Measurements from ENCODE around the gene PIAS2.
"Not testable (repeated sequence)": the region's sequence is repeated elsewhere in the genome, so short reads cannot be mapped to it uniquely, and the experiment has no call there.

PIAS2 gene

GRCh38 chr18:46795945-46796344 lies 121.4 kb downstream of the PIAS2 start:
- CTCF ChIA-PET; H3K36me3 ChIP-seq (ENCODE audit: control insufficient read depth in 4 of 4, insufficient read depth in 4 of 4, low read length in 3 of 4); POLR2A ChIA-PET; H3K4me3 ChIP-seq (ENCODE audit: control insufficient read depth in 1 of 7, extremely low read depth in 1 of 7, insufficient read depth in 4 of 7, low read depth in 2 of 7, low read length in 6 of 7); H3K4me1 ChIP-seq (ENCODE audit: control extremely low read depth in 1 of 4, control insufficient read depth in 4 of 4, insufficient read depth in 4 of 4, low read length in 3 of 4); H3K9me3 ChIP-seq (ENCODE audit: control extremely low read depth in 1 of 5, control insufficient read depth in 4 of 5, insufficient read depth in 2 of 5, low read depth in 1 of 5, low read length in 4 of 5); H3K27me3 ChIP-seq (replicated peaks in 2 of 5; ENCODE audit: control insufficient read depth in 4 of 5, insufficient read depth in 5 of 5, low read length in 4 of 5); H3K27ac ChIP-seq (ENCODE audit: insufficient read depth in 1 of 2, low read depth in 1 of 2, low read length in 2 of 2, poor library complexity in 1 of 2, severe bottlenecking in 2 of 2); DNase-seq: not testable (repeated sequence)
- no CpG with 5 or more reads among the region's 6 CpGs for WGBS (ENCODE audit: insufficient coverage)

GRCh38 chr18:46794607-46795006 lies 122.7 kb downstream of the PIAS2 start:
- no peaks in the 10 kb centered on the region for H3K27me3 ChIP-seq (replicated peaks in 2 of 5; ENCODE audit: control insufficient read depth in 4 of 5, insufficient read depth in 5 of 5, low read length in 4 of 5)
- CTCF ChIA-PET = no interaction called here
- POLR2A ChIA-PET = no interaction called here
- peaks cover 0 to 6% (median 1%) of the 10 kb centered on the region in 5 experiments for H3K9me3 ChIP-seq (ENCODE audit: control extremely low read depth in 1 of 5, control insufficient read depth in 4 of 5, insufficient read depth in 2 of 5, low read depth in 1 of 5, low read length in 4 of 5)
- WGBS (ENCODE audit: insufficient coverage) = no CpG with 5 or more reads among the region's 1 CpG
- H3K4me3 ChIP-seq (ENCODE audit: control insufficient read depth in 1 of 7, extremely low read depth in 1 of 7, insufficient read depth in 4 of 7, low read depth in 2 of 7, low read length in 6 of 7) = no peak overlapping the region
- no peaks in the 10 kb centered on the region for H3K4me1 ChIP-seq (ENCODE audit: control extremely low read depth in 1 of 4, control insufficient read depth in 4 of 4, insufficient read depth in 4 of 4, low read length in 3 of 4)
- no peaks in the 10 kb centered on the region for H3K36me3 ChIP-seq (ENCODE audit: control insufficient read depth in 4 of 4, insufficient read depth in 4 of 4, low read length in 3 of 4)
- no peak overlapping the region for H3K27ac ChIP-seq (ENCODE audit: insufficient read depth in 1 of 2, low read depth in 1 of 2, low read length in 2 of 2, poor library complexity in 1 of 2, severe bottlenecking in 2 of 2)
- DNase-seq = no peak

- CTCF ChIA-PET = interaction anchor here (1.9 kb wide), 1 partner anchor 20 kb away, joined by 4 read pairs; no protein-coding TSS in a partner anchor
- POLR2A ChIA-PET = no interaction called here
Observed at GRCh38 chr18:46793565-46793964, 123.7 kb downstream of the PIAS2 start.

GRCh38 chr18:46789088-46789487 lies 128.2 kb downstream of the PIAS2 start:
- DNase-seq = no peak
- no peaks in the 10 kb centered on the region for H3K36me3 ChIP-seq (ENCODE audit: control insufficient read depth in 4 of 4, insufficient read depth in 4 of 4, low read length in 3 of 4)
- no peaks in the 10 kb centered on the region for H3K4me1 ChIP-seq (ENCODE audit: control extremely low read depth in 1 of 4, control insufficient read depth in 4 of 4, insufficient read depth in 4 of 4, low read length in 3 of 4)
- H3K4me3 ChIP-seq (ENCODE audit: control insufficient read depth in 1 of 7, extremely low read depth in 1 of 7, insufficient read depth in 4 of 7, low read depth in 2 of 7, low read length in 6 of 7) = no peak overlapping the region
- ChIA-PET CTCF (interaction anchor here (0.8 kb wide), 1 partner anchor 12 kb away, joined by 4 read pairs; no protein-coding TSS in a partner anchor), POLR2A (no interaction called here)
- WGBS (ENCODE audit: insufficient coverage) = 94% methylated on average over 4 of the region's 4 CpGs
- peaks cover 0 to 15% (median 4%) of the 10 kb centered on the region in 5 experiments for H3K9me3 ChIP-seq (ENCODE audit: control extremely low read depth in 1 of 5, control insufficient read depth in 4 of 5, insufficient read depth in 2 of 5, low read depth in 1 of 5, low read length in 4 of 5)
- H3K27ac ChIP-seq (ENCODE audit: insufficient read depth in 1 of 2, low read depth in 1 of 2, low read length in 2 of 2, poor library complexity in 1 of 2, severe bottlenecking in 2 of 2) = no peak overlapping the region
- no peaks in the 10 kb centered on the region for H3K27me3 ChIP-seq (replicated peaks in 2 of 5; ENCODE audit: control insufficient read depth in 4 of 5, insufficient read depth in 5 of 5, low read length in 4 of 5)

More at GRCh38 chr18:46793565-46793964, 123.7 kb downstream of the PIAS2 start:
- Histone ChIP-seq H3K36me3 (ENCODE audit: control insufficient read depth in 4 of 4, insufficient read depth in 4 of 4, low read length in 3 of 4) (no peaks in the 10 kb centered on the region), H3K27me3 (replicated peaks in 2 of 5; ENCODE audit: control insufficient read depth in 4 of 5, insufficient read depth in 5 of 5, low read length in 4 of 5) (no peaks in the 10 kb centered on the region), H3K9me3 (ENCODE audit: control extremely low read depth in 1 of 5, control insufficient read depth in 4 of 5, insufficient read depth in 2 of 5, low read depth in 1 of 5, low read length in 4 of 5) (peaks cover 0 to 7% (median 1%) of the 10 kb centered on the region in 5 experiments), H3K27ac (ENCODE audit: insufficient read depth in 1 of 2, low read depth in 1 of 2, low read length in 2 of 2, poor library complexity in 1 of 2, severe bottlenecking in 2 of 2) (no peak overlapping the region), H3K4me3 (ENCODE audit: control insufficient read depth in 1 of 7, extremely low read depth in 1 of 7, insufficient read depth in 4 of 7, low read depth in 2 of 7, low read length in 6 of 7) (no peak overlapping the region), H3K4me1 (ENCODE audit: control extremely low read depth in 1 of 4, control insufficient read depth in 4 of 4, insufficient read depth in 4 of 4, low read length in 3 of 4) (no peaks in the 10 kb centered on the region)
- no CpG with 5 or more reads among the region's 3 CpGs for WGBS (ENCODE audit: insufficient coverage)
- no peak for DNase-seq

GRCh38 chr18:46787674-46788073 lies 129.6 kb downstream of the PIAS2 start:
- Histone ChIP-seq H3K27ac (ENCODE audit: insufficient read depth in 1 of 2, low read depth in 1 of 2, low read length in 2 of 2, poor library complexity in 1 of 2, severe bottlenecking in 2 of 2) (no peak overlapping the region), H3K4me1 (ENCODE audit: control extremely low read depth in 1 of 4, control insufficient read depth in 4 of 4, insufficient read depth in 4 of 4, low read length in 3 of 4) (no peaks in the 10 kb centered on the region), H3K27me3 (replicated peaks in 2 of 5; ENCODE audit: control insufficient read depth in 4 of 5, insufficient read depth in 5 of 5, low read length in 4 of 5) (no peaks in the 10 kb centered on the region), H3K4me3 (ENCODE audit: control insufficient read depth in 1 of 7, extremely low read depth in 1 of 7, insufficient read depth in 4 of 7, low read depth in 2 of 7, low read length in 6 of 7) (no peak overlapping the region), H3K36me3 (ENCODE audit: control insufficient read depth in 4 of 4, insufficient read depth in 4 of 4, low read length in 3 of 4) (no peaks in the 10 kb centered on the region), H3K9me3 (ENCODE audit: control extremely low read depth in 1 of 5, control insufficient read depth in 4 of 5, insufficient read depth in 2 of 5, low read depth in 1 of 5, low read length in 4 of 5) (peaks cover 0 to 15% (median 6%) of the 10 kb centered on the region in 5 experiments)
- WGBS (ENCODE audit: insufficient coverage) = 89% methylated on average over 3 of the region's 3 CpGs
- no peak for DNase-seq
- POLR2A ChIA-PET = no interaction called here
- CTCF ChIA-PET = no interaction called here

GRCh38 chr18:46772357-46772756 lies 144.9 kb downstream of the PIAS2 start:
- peaks cover 0 to 1% (median 0%) of the 10 kb centered on the region in 5 experiments for H3K9me3 ChIP-seq (ENCODE audit: control extremely low read depth in 1 of 5, control insufficient read depth in 4 of 5, insufficient read depth in 2 of 5, low read depth in 1 of 5, low read length in 4 of 5)
- H3K36me3 ChIP-seq (ENCODE audit: control insufficient read depth in 4 of 4, insufficient read depth in 4 of 4, low read length in 3 of 4) = no peaks in the 10 kb centered on the region
- WGBS (ENCODE audit: insufficient coverage) = 47% methylated on average over 4 of the region's 5 CpGs
- CTCF ChIA-PET = interaction anchor here (1.0 kb wide), 1 partner anchor 33 kb away, joined by 4 read pairs; no protein-coding TSS in a partner anchor
- peaks cover 0 to 6% (median 0%) of the 10 kb centered on the region in 5 experiments for H3K27me3 ChIP-seq (replicated peaks in 2 of 5; ENCODE audit: control insufficient read depth in 4 of 5, insufficient read depth in 5 of 5, low read length in 4 of 5)
- no peak overlapping the region for H3K4me3 ChIP-seq (ENCODE audit: control insufficient read depth in 1 of 7, extremely low read depth in 1 of 7, insufficient read depth in 4 of 7, low read depth in 2 of 7, low read length in 6 of 7)
- peak in 2 of 3 donors; percentile 53 to 65 for DNase-seq
- POLR2A ChIA-PET = no interaction called here
- H3K4me1 ChIP-seq (ENCODE audit: control extremely low read depth in 1 of 4, control insufficient read depth in 4 of 4, insufficient read depth in 4 of 4, low read length in 3 of 4) = peaks cover 13 to 28% (median 23%) of the 10 kb centered on the region in 4 experiments
- H3K27ac ChIP-seq (ENCODE audit: insufficient read depth in 1 of 2, low read depth in 1 of 2, low read length in 2 of 2, poor library complexity in 1 of 2, severe bottlenecking in 2 of 2) = no peak overlapping the region

- CTCF ChIA-PET = no interaction called here
- peaks cover 13 to 28% (median 23%) of the 10 kb centered on the region in 4 experiments for H3K4me1 ChIP-seq (ENCODE audit: control extremely low read depth in 1 of 4, control insufficient read depth in 4 of 4, insufficient read depth in 4 of 4, low read length in 3 of 4)
- H3K9me3 ChIP-seq (ENCODE audit: control extremely low read depth in 1 of 5, control insufficient read depth in 4 of 5, insufficient read depth in 2 of 5, low read depth in 1 of 5, low read length in 4 of 5) = no peaks in the 10 kb centered on the region
- peak in 1 of 3 donors; percentile 41 for DNase-seq
- no peaks in the 10 kb centered on the region for H3K36me3 ChIP-seq (ENCODE audit: control insufficient read depth in 4 of 4, insufficient read depth in 4 of 4, low read length in 3 of 4)
- H3K4me3 ChIP-seq (ENCODE audit: control insufficient read depth in 1 of 7, extremely low read depth in 1 of 7, insufficient read depth in 4 of 7, low read depth in 2 of 7, low read length in 6 of 7) = no peak overlapping the region
- WGBS (ENCODE audit: insufficient coverage) = 93% methylated on average over 1 of the region's 3 CpGs
- peaks cover 0 to 10% (median 0%) of the 10 kb centered on the region in 5 experiments for H3K27me3 ChIP-seq (replicated peaks in 2 of 5; ENCODE audit: control insufficient read depth in 4 of 5, insufficient read depth in 5 of 5, low read length in 4 of 5)
- POLR2A ChIA-PET = no interaction called here
- no peak overlapping the region for H3K27ac ChIP-seq (ENCODE audit: insufficient read depth in 1 of 2, low read depth in 1 of 2, low read length in 2 of 2, poor library complexity in 1 of 2, severe bottlenecking in 2 of 2)
Observed at GRCh38 chr18:46771141-46771540, 146.2 kb downstream of the PIAS2 start.

All from common myeloid progenitor, CD34-positive (primary cell).